Neural progenitor cell (in vitro differentiated cells): ENCODE measurements around the gene SPECC1L. TPM values are rescaled to one million over a fixed set of nuclear protein-coding genes. Genes with fewer than 3 reads are reported as not detected.
"Not testable (repeated sequence)": the region's sequence is repeated elsewhere in the genome, so short reads cannot be mapped to it uniquely, and the experiment has no call there.

Experiments used
- DNase-seq: peaks from one replicate; pipeline ENCODE4 v3.0.0-alpha.2; 2016; ENCODE audit warnings: low spot score
- H2AFZ ChIP-seq: fragments of 200-600 bp; sonication (generic); replicated peaks from 2 replicates; pipeline ENCODE4 v1.6.1; 2016; ENCODE audit warnings: antibody characterized with exemption
- H3F3A ChIP-seq: fragments of 200-600 bp; sonication (generic); 2 replicates; pipeline ENCODE4 v1.6.1; 2016; ENCODE audit warnings: antibody characterized with exemption, low read depth
- H3K27ac ChIP-seq: fragments of 200-600 bp; sonication (generic); 2 replicates; pipeline ENCODE4 v1.5.1; 2016; ENCODE audit warnings: mild to moderate bottlenecking
- H3K27me3 ChIP-seq: fragments of 200-600 bp; sonication (generic); 2 replicates; pipeline ENCODE4 v1.6.1; 2016; ENCODE audit warnings: mild to moderate bottlenecking, moderate library complexity
- H3K36me3 ChIP-seq: fragments of 200-600 bp; sonication (generic); 2 replicates; pipeline ENCODE4 v1.5.1; 2016
- H3K4me1 ChIP-seq: fragments of 200-600 bp; sonication (generic); 2 replicates; pipeline ENCODE4 v1.6.1; 2016; ENCODE audit warnings: mixed run types
- H3K4me2 ChIP-seq: fragments of 200-600 bp; sonication (generic); 2 replicates; pipeline ENCODE4 v1.6.1; 2016
- H3K4me3 ChIP-seq: fragments of 200-600 bp; sonication (generic); 2 replicates; pipeline ENCODE4 v1.5.1; 2016
- H3K79me2 ChIP-seq: fragments of 200-600 bp; sonication (generic); 2 replicates; pipeline ENCODE4 v1.6.1; 2016; ENCODE audit warnings: low read depth
- H3K9ac ChIP-seq: fragments of 200-600 bp; sonication (generic); 2 replicates; pipeline ENCODE4 v1.6.1; 2016
- H3K9me3 ChIP-seq: fragments of 200-600 bp; sonication (generic); 2 replicates; pipeline ENCODE4 v1.5.1; 2016; ENCODE audit warnings: low read depth
- H4K20me1 ChIP-seq: fragments of 200-600 bp; sonication (generic); 2 replicates; pipeline ENCODE4 v1.6.1; 2016; ENCODE audit warnings: low read depth
- H3K27ac Mint-ChIP-seq: 3 replicates; pipeline ENCODE4 v1.8.0; 2021; ENCODE audit warnings: mixed read lengths
- H3K27me3 Mint-ChIP-seq: 2 replicates; pipeline ENCODE4 v1.8.0; 2022; ENCODE audit warnings: low read depth, mild to moderate bottlenecking, inconsistent platforms, moderate library complexity, mixed read lengths; ENCODE audit not compliant: insufficient read depth
- H3K36me3 Mint-ChIP-seq: 3 replicates; pipeline ENCODE4 v1.8.0; 2021; ENCODE audit warnings: mixed read lengths
- H3K4me1 Mint-ChIP-seq: 3 replicates; pipeline ENCODE4 v1.8.0; 2021; ENCODE audit warnings: mixed read lengths
- H3K4me3 Mint-ChIP-seq: 3 replicates; pipeline ENCODE4 v1.8.0; 2021; ENCODE audit warnings: mild to moderate bottlenecking, moderate library complexity, mixed read lengths
- H3K9me3 Mint-ChIP-seq: 3 replicates; pipeline ENCODE4 v1.8.0; 2020; ENCODE audit warnings: mixed read lengths
- EZH2 ChIP-seq: fragments of 200-600 bp; sonication (generic); IDR thresholded peaks from 2 replicates; pipeline ENCODE4 v1.6.1; 2017; ENCODE audit warnings: antibody characterized with exemption, mild to moderate bottlenecking, moderate library complexity
- EZH2phosphoT487 ChIP-seq: fragments of 200-600 bp; sonication (generic); IDR thresholded peaks from 2 replicates; pipeline ENCODE4 v1.6.1; 2017; ENCODE audit warnings: antibody characterized with exemption
- total RNA-seq: library from RNA; depleted of rRNA; stranded (reverse); fragments of >200 nt; gene quantifications from 2 replicates; pipeline ENCODE4 v1.2.3, GENCODE V29; 2015; ENCODE audit warnings: low replicate concordance
- TF ChIP-seq, protein P1 (sequence below): fragments of 200-600 bp; sonication (generic); IDR thresholded peaks from 2 replicates; pipeline ENCODE4 v1.5.1; 2017; ENCODE audit warnings: antibody characterized with exemption, mild to moderate bottlenecking

Gene SPECC1L
- total RNA-seq, 1 donor from 2014 or later = 48.9 TPM

- Histone ChIP-seq H3K4me2 (peak overlapping the region; percentile 92), H2AFZ (peak overlapping the region; percentile 75), H3K4me3 (peak overlapping the region; percentile 91), H3F3A (peaks cover 35% of the 10 kb centered on the region), H4K20me1 (peaks cover 52% of the 10 kb centered on the region), H3K79me2 (peaks cover 54% of the 10 kb centered on the region), H3K27me3 (no peaks in the 10 kb centered on the region), H3K9me3 (no peaks in the 10 kb centered on the region), H3K36me3 (no peaks in the 10 kb centered on the region), H3K27ac (peak overlapping the region; percentile 85), H3K4me1 (peaks cover 24% of the 10 kb centered on the region), H3K9ac (peak overlapping the region; percentile 91)
- H3K27me3 Mint-ChIP-seq = peaks cover 9% of the 10 kb centered on the region
- H3K4me3 Mint-ChIP-seq = peak overlapping the region; percentile 90
- DNase-seq = no peak
- TF ChIP-seq EZH2 = no peak
- TF ChIP-seq, protein P1, sequence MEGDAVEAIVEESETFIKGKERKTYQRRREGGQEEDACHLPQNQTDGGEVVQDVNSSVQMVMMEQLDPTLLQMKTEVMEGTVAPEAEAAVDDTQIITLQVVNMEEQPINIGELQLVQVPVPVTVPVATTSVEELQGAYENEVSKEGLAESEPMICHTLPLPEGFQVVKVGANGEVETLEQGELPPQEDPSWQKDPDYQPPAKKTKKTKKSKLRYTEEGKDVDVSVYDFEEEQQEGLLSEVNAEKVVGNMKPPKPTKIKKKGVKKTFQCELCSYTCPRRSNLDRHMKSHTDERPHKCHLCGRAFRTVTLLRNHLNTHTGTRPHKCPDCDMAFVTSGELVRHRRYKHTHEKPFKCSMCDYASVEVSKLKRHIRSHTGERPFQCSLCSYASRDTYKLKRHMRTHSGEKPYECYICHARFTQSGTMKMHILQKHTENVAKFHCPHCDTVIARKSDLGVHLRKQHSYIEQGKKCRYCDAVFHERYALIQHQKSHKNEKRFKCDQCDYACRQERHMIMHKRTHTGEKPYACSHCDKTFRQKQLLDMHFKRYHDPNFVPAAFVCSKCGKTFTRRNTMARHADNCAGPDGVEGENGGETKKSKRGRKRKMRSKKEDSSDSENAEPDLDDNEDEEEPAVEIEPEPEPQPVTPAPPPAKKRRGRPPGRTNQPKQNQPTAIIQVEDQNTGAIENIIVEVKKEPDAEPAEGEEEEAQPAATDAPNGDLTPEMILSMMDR = no peak
- no peak for TF ChIP-seq EZH2phosphoT487
- no peaks in the 10 kb centered on the region for H3K9me3 Mint-ChIP-seq
- peaks cover 41% of the 10 kb centered on the region for H3K4me1 Mint-ChIP-seq
- peak overlapping the region; percentile 74 for H3K27ac Mint-ChIP-seq
- peaks cover 3% of the 10 kb centered on the region for H3K36me3 Mint-ChIP-seq
Measured at GRCh38 chr22:24271386-24271854, 789 bp downstream of the SPECC1L start.

GRCh38 chr22:24273031-24273430, 2.4 kb downstream of the SPECC1L start:
- H4K20me1 ChIP-seq = peaks cover 57% of the 10 kb centered on the region
- H3K27me3 Mint-ChIP-seq, H3K36me3 ChIP-seq, H3K27ac ChIP-seq, H3K27me3 ChIP-seq, H3K27ac Mint-ChIP-seq, H3K9me3 ChIP-seq, DNase-seq, H3K9me3 Mint-ChIP-seq, H3K36me3 Mint-ChIP-seq, H3K9ac ChIP-seq, H2AFZ ChIP-seq: not testable (repeated sequence)
- peaks cover 24% of the 10 kb centered on the region for H3K4me1 ChIP-seq
- peak overlapping the region; percentile 92 for H3K4me2 ChIP-seq
- Mint-ChIP-seq H3K4me1 (peaks cover 41% of the 10 kb centered on the region), H3K4me3 (peak overlapping the region; percentile 33)
- H3K4me3 ChIP-seq = peak overlapping the region; percentile 3
- peaks cover 64% of the 10 kb centered on the region for H3K79me2 ChIP-seq
- H3F3A ChIP-seq = peaks cover 35% of the 10 kb centered on the region

- not testable (repeated sequence) for H3K27me3 Mint-ChIP-seq, H3K27me3 ChIP-seq, H3K9ac ChIP-seq, H3K9me3 ChIP-seq, H3K9me3 Mint-ChIP-seq, H3K27ac Mint-ChIP-seq, H3K36me3 Mint-ChIP-seq, H2AFZ ChIP-seq, H3K36me3 ChIP-seq
- Histone ChIP-seq H3K4me2 (peak overlapping the region; percentile 92), H3K4me1 (peaks cover 24% of the 10 kb centered on the region), H3F3A (peaks cover 32% of the 10 kb centered on the region), H3K4me3 (peak overlapping the region; percentile 3), H4K20me1 (peaks cover 61% of the 10 kb centered on the region), H3K79me2 (peaks cover 69% of the 10 kb centered on the region), H3K27ac (peak overlapping the region; percentile 6)
- Mint-ChIP-seq H3K4me3 (peak overlapping the region; percentile 63), H3K4me1 (peaks cover 41% of the 10 kb centered on the region)
- DNase-seq = peak; percentile 70
Measured at GRCh38 chr22:24273906-24274305, 3.3 kb downstream of the SPECC1L start.

GRCh38 chr22:24274696-24275405, 4.2 kb downstream of the SPECC1L start:
- not testable (repeated sequence) for DNase-seq, H3K27ac ChIP-seq, H3K36me3 ChIP-seq, H3K27ac Mint-ChIP-seq, H3K4me3 Mint-ChIP-seq, H3K27me3 ChIP-seq, H3K36me3 Mint-ChIP-seq, H2AFZ ChIP-seq, H3K27me3 Mint-ChIP-seq, H3K9ac ChIP-seq, H3K9me3 ChIP-seq, H3K4me2 ChIP-seq, H3K4me3 ChIP-seq, H3K9me3 Mint-ChIP-seq
- peaks cover 24% of the 10 kb centered on the region for H3K4me1 ChIP-seq
- peaks cover 70% of the 10 kb centered on the region for H4K20me1 ChIP-seq
- H3F3A ChIP-seq = peaks cover 23% of the 10 kb centered on the region
- TF ChIP-seq, protein P1 = peak; percentile 25
- H3K4me1 Mint-ChIP-seq = peaks cover 38% of the 10 kb centered on the region
- H3K79me2 ChIP-seq = peaks cover 79% of the 10 kb centered on the region

DNA sequence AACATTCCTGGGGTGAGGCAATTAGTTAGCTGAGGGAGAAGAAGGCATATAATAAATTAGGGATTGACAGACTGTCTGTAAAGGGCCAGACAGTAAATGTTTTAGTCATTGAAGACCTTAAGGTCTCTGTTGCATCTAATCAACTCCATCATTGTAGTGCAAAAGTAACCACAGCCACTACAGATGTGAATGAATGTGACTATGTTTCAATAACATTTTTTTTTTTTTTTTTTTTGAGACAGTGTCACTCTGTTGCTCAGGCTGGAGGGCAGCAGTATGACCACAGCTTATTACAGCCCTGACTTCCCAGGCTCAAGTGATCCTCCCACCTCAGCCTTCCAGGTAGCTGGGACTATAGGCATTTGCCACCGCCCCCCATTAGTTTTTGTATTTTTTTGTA, 9.7 kb downstream of the SPECC1L start:
- H3K27me3 ChIP-seq, H3K27ac ChIP-seq, H3K27me3 Mint-ChIP-seq, H3K4me3 ChIP-seq, H2AFZ ChIP-seq, H3K4me2 ChIP-seq, H3K9me3 Mint-ChIP-seq, DNase-seq, H3F3A ChIP-seq, H3K9ac ChIP-seq, H3K4me3 Mint-ChIP-seq, H3K36me3 ChIP-seq, H3K27ac Mint-ChIP-seq, H3K9me3 ChIP-seq: not testable (repeated sequence)
- peaks cover 15% of the 10 kb centered on the region for H3K4me1 Mint-ChIP-seq
- Histone ChIP-seq H4K20me1 (peaks cover 75% of the 10 kb centered on the region), H3K79me2 (peaks cover 85% of the 10 kb centered on the region), H3K4me1 (peaks cover 17% of the 10 kb centered on the region)
- H3K36me3 Mint-ChIP-seq = peaks cover 27% of the 10 kb centered on the region
